Measurements from ENCODE around the gene RALA.
A peak's percentile ranks its signal among the peaks of the same experiment; 100 is the strongest.

The RALA gene, protein sequence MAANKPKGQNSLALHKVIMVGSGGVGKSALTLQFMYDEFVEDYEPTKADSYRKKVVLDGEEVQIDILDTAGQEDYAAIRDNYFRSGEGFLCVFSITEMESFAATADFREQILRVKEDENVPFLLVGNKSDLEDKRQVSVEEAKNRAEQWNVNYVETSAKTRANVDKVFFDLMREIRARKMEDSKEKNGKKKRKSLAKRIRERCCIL

DNA sequence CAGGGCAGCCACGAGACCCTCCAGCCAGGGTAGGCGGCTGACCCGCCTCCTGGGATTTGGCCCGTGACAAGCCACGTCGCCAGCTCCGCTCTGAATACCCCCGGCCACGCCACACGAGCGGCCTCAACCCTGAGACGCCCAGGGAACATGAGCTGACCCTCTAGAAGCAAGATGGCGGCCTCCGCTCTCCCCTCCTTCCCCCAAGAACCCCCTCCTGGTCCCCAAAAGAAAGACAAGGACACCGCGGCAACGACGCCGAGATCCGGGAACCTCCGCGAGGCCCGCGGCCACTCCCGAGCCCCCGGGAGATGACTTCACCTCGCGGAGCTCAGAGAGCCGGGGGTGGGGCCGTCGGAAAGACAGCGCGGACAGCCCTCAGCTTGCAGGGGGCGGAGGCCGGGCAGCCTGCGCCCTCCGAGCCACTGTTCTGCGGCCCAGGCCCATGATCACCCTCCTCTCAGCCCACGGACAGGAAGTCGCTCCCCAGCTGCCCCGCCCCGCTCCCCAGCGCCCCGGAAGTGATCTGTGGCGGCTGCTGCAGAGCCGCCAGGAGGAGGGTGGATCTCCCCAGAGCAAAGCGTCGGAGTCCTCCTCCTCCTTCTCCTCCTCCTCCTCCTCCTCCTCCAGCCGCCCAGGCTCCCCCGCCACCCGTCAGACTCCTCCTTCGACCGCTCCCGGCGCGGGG lies at the start of gene RALA:
RALA (plus strand) TSS at position 526 of the 685 bp plus-strand sequence. CDS start 63,096 bp downstream, outside the sequence.
- DNase-seq: peak; percentile 96

DNA sequence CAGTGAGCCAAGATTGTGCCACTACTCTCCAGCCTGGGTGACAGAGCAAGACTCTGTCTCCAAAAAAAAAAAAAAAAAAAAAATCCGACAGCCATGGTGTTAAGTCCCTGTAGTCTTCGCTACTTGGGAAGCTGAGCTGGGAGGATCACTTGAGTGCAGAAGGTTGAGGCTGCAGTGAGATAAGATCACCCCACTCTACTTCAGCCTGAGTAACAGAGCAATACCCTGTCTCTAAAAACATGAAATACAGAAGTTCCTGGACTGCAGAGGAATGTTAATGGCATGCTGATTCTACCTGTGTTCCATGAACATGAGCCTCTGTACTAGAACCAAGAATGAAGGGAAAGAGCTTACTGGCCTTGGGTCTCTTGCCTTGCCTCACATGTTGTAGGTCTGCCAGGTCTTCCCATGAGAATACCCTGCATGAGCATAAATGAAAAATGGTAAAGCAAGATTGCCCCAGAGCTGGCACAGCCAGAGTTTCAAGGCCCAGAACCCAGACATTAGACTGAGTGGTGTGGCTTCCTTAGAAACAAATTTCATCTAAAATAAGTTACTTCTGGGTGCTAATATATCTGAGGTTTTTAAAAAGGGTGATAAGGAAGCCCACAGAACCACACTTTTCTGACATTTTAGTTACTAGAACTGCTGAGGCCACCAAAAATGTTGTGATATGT lies 48.6 kb upstream of the RALA start:
- DNase-seq: no peak

DNA sequence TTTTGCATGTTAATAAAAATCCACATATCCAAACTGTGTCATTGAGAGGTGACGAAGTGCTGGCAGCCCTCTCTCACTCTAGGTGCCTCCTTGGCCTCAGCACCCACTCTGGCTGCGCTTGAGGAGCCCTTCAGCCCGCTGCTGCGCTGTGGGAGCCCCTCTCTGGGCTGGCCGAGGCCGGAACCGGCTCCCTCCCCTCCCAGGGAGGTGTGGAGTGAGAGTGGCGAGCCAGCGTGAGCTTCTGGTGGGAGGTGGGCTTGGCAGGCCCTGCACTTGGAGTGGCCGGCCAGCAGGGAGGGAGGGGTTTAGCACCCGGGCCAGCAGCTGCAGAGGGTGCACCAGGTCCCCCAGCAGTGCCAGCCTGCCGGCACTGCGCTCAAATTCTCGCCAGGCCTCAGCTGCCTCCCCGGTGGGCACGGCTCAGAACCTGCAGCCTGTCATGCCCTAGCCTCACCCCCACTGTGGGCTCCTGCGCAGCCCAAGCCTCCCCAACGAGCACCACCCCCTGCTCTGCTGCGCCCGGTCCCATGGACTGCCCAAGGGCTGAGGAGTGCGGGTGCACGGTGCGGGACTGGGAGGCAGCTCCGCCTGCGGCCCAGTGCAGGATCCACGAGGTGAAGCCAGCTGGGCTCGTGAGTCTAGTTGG lies 46.0 kb upstream of the RALA start:
- DNase-seq: no peak

DNA sequence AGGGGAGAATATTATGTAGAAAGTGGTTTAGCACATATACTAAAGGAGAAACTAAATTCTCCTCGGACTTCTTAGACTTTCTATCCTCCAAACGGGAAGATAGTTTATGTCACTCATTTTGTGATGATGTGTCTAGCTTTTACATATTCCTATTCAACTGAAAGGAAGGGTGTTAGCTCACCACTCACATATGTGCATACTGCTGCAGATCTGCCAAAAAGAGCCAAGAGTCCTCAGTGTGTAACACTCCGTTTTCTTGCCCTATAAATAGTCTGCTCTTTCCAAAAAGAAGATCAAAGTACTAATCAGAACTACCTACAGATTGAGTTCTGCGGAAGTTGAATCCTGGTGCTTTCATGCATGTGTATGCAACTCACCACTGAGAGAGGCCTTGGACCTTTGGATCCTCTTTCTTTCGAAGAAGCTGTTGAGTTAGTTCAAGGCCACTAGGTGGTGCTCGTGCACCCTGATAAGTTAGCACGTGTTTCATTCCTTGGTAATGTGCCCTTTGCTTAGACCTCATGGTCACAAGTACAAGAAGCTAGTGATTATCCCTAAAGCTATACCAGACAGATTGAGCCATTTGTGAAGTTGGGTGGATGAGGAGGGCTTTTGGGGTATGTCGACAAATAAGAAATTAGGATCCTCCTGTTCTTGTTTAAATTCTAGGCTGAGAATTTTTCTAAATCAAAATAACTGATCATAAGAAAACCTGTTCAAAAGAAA lies 43.1 kb upstream of the RALA start:
- peak; percentile 71 for DNase-seq

DNA sequence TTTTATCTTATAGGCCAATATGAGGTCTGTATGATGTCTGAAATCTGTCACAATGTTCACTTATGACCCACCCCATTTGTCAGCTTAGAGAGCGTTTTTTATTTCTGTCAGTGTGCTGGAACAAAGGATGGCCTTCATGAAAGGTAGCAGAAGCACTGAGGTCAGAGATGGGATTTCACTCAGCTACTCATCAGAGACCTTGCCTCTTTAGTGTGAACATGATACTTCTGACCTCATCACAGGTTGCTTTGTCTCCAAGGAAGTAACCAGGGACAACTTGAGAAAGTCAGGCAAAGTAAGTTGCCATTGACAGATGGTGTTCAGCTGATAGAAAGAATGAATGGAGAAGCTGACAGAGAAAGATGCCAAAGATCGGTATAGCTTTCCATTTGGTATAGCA lies 40.8 kb upstream of the RALA start:
- no peak for DNase-seq

DNA sequence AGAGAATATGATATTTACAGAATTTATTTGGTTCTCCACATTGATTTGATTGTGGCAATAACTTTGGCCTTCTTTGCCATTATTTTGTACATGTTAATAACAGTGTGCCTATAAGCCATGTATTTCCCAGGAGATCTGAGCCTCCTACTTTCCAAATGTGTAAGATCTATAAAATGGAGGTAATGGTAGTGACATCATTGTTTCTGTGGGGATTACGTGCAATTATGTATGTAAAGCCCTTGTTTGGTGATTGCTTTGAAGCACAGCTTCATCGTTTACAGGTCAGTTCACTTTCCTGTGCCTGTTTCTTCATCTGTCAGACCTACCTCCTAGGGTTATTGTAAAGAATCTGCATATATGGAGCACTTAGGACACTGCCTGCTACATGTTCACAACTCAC lies 39.8 kb upstream of the RALA start:
- no peak for DNase-seq

DNA sequence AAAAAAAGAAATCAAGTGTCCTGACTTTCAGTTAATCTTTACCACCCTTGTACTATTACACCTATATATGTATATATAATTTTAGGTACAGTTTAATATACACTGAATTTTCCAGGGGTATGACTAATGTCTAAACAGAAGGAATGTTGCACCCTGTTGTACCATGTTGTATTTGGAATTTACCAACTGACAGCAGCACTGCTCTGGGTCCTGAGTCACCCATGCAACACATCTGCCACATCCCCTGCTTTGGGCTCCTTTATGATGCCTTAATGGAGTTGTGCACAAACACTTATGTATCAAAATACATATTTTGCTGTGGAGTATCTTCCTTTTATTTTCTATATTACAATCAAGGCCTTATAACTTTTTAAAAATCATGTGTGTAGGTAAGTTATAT lies 36.0 kb upstream of the RALA start:
- DNase-seq: no peak

DNA sequence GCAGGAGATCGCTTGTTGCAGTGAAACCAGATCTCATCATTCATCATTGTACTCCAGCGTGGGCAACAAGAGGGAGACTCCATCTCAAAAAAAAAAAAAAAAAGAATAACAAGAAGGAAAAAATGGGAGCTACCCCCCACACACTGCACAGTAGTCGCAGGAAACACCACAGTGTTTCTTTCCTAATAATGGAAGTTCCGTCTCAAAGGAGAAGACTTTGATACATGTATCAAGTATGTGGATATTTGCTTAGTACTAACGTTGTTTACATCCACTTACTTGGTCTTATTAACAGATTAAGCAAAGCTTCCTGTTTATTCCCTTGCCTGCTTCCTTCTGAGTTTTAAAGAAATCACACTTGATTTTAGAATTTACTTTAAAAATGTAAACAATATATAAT lies 35.0 kb upstream of the RALA start:
- DNase-seq: no peak

DNA sequence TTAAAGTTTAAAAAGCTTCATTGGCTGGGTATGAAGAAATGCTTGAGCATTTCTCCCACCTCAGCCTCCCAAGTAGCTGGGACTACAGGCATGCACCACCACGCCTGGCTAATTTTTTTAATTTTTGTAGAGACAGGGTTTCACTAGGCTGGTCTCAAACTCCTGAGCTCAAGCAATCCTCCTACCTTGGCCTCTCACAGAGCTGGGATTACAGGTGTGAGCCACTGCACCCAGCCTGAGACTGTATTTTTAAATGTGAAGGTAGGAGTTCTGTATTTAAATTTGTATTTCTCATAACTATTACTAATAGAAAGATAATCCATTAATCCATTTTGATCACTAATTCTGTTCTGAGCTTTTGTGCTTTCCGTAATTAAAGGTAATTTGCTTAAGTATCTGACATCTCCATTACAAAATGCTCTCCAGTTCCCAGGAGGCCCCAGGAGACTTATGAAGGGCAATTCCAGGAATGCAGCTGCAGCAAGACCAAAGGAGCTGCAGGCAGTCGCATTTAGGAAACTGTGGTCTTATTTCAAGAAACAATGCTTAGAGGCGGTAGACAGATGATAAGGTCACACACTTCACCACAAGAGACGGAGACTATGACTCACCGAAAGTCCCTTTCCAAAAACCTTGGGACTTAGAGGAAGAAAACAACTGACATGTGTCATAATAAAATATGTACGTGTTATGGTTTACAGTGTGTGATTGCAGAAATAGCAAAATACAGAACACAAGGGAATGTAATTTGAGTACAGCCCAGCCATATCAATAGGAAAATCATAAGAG lies 33.9 kb upstream of the RALA start:
- DNase-seq: no peak

DNA sequence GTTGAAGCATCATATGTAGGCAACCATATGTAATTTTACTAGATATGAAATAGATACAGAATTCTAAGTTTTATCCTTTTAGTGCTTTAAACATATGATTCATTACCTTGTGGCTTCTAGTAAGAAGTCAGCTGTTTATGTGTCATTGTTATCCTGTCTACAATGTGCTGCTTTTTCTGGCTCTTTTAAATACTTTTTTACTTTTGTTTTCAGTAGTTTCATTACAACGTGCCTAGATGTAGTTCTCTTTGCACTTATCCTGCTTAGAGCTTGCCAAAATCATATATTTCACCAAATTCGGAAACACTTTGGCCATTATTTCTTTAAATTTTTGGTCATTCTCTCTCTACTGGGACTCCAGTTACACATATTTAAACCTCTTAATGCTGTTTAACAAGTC lies 30.8 kb upstream of the RALA start:
- DNase-seq: no peak

DNA sequence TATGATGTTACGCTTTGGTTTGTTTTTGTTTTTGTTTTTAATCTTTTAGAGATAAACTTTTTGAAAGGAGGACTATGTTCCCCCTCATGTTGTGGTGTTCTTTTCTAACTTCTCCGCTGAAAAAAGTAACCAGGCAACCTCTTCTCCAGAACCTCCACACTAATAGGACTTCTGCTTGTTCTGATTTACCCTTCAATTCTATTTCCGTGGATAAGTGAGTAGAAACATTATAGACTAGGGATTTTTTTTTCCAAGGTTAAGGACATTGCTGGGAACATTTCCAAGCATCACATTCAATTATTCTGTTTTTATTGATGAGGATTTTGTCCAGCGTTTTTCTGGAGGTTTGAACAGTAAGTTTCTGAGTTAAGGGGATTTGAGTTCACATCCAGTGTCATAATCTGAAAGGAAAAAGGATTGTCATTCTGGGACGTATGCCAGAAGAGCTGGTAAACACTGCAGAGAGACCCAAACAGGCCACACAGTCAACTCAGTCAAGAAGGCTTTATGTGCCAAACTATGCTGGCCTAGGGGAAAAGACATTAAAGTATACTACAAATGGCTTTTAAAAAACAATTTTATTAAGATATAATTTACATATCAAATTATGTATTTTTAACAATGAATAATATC lies 28.3 kb upstream of the RALA start:
- DNase-seq: no peak

DNA sequence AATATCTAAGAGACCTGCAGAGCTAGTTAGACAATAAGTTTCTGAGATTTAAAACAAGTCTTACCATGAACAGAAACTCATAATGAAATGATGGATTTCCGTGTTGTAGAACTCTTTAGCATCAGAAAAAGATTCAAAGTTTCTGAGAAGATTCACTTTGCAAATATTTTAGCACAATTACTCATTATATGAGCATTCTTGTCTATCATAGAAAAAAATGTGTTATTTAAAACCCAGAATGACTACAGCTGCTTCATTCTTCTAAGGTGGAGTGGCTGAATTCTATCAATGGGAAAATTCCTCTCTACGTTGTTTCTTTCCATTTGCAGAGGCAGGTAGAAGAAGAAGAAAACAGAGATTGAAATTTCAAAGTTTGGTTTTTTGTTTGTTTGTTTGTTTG lies 21.0 kb upstream of the RALA start:
- no peak for DNase-seq

DNA sequence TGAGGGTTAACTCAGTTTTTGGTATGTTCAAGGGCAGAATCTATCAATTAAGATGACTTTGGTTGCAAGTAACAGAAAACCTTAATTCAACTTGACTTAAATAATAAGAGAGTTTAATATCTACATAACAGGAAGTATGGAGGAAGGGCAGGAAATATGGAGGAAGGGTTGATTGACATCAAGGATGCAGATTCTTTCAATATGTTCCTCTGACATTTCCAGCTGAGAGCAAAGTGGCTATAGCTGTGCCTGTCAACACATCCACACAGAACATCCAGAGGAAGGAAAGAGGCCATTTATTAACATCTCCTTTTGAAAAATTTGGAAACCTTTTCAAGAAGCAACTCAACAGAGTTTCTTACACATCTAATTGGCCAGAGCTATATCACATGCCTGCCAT lies 19.4 kb upstream of the RALA start:
- DNase-seq: no peak

DNA sequence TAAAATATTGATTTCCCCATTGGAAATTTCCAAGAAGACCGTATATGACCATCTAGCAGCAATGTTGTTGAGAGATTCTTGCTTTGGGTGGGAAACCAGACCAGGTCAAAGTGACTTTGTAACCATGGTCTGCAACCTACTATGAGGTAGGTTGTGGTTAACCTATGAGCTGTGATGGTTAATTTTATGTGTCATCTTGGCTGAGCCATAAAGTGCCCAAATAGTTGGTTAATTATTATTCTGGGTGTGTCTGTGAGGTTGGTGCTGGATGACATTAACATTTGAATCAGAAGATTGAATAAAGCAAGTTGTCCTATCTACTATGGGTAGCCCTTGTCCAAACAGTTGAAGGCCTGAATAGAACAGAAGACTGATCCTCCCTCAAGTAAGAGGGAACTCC lies 18.3 kb upstream of the RALA start:
- no peak for DNase-seq

DNA sequence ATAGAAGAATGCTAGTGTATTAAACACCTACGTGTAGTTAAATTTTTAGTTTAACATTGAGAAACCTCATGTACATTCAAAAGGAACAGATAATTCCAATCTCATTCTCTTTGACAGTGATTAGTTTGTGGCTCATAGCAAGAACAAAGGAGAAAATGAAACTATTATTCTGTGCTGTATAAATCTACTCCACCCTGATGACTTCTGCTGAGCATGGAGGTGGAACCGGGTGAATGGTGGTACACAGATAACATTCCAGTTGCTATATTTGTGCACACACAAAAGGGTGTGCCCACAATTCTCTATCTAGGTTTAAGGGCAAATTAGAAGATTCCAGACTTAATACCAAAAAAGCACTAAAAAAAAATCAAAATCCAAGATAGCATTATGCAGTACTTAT lies 17.0 kb upstream of the RALA start:
- DNase-seq: no peak

DNA sequence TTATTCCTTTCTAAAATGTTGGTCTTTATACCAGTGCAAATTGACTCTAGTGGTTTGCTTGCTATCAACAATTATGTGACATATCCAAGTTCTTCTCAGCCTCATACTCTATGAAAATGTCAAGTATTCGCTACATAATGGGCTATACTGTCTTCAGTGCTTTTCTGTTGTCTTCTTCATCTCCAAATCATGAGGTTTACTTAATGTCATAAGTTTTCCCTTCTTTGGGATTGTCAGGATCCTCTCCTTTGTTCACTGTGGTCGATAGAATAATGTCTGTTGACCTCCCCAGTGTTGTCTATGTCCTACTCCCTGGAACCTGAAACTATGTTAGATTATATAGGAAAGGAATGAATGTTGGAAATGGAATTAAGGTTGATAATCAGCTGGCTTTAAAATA lies 16.4 kb upstream of the RALA start:
- DNase-seq: no peak

DNA sequence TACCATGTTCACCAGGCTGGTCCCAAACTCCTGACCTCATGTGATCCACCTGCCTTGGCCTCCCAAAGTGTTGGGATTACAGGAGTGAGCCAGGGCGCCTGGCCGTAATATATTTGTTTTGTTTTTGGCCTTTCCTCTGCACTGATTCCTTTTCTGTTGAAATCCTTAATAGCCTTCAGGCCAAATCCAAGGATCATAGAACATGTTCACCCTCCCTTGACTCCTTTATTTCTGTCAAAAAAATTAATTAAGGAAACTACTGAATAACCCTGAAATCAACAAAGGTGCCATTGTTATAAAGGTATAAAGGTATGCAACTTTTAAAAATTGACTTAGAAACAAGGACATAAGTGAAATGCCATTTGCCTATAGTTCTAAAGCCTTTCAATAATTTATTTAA lies 15.5 kb upstream of the RALA start:
- DNase-seq: no peak

DNA sequence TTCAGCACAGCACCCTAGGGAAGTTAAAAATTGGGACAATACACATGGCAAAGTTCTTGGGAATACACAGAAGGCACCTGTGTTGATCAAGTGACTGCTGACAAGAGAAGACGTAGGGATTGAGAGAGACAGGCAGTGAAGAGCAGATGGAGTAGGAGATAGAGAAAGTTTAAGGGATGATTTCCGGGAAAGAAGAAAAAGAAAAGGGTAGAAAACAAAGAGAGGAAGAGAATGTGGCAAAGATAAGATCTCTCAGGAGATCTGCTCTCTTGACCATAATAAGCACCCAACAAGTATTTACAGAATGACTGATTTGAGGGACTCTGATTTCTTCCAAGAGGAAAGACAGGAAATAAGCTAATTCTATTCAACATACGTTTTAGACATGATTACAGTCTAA lies 15.1 kb upstream of the RALA start:
- DNase-seq: no peak

DNA sequence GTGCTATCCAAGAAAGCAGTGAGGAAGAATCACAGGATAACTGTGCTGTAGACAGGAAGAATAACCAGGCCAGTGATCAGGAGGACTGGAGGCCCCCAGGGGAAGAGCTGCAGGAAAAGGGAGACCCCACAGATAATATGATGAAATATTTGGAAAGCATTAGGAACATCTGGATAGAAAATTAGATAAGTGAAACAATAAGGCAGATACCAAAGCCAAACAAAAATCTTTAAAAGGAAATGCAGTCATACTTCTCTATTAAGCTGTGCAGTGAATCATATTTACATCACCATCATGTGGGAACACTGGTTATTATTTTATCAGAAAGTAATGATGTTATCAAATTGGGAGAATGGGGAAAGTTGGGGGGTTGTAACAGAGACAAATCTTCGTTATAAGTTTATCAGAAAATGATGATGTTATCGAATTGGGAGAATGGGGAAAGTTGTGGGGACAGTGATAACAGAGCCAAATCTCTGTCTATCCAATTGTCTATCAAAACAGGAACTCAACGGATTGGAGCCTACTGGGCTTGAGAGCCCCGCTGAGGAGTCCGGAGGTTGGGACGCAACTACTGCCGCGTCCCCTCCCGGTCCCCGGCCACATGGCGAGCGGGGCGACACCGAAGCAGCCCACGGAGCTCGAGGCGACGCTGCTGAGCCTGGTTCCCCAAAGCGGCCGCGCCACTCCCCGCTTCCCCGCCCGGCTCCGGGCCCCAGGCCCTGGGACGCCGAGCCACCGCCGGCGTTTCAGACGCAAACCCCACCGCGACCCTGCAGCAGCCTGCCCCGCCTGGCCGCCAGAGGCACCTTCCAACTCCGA lies 14.0 kb upstream of the RALA start:
- peak; percentile 79 for DNase-seq

DNA sequence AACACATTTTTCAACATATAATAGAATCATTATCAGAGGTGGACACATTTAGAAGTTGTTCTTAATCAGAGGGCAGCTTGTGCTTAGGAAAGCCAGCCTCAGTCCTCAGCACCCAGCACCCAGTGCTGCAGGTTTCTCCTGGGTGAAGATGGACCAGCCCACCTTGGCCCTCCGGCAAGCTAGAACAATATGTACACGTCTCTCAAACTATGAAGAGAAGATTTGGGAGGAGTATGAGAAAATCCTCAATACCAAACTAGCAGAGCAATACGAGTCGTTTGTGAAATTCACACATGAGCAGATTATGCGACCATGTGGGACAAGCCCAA lies 13.5 kb upstream of the RALA start:
- DNase-seq: no peak

DNA sequence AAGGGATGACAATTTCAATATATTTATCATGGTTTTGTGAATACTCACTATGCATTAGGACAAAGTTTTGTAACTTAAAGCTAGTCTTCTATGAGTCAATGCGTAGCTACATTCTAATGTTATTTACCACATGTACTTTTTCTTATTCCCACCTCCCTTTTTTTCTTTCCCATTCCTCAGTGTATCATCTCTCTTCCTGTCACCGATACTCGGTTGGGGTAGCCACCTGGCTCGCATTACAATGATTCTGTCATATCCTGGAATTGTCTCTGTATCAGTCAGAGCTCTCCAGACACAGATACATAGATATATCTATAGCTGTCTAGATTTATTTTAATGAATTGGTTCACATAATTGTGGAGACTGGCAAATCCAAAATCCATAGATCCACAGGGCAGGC lies 9.8 kb upstream of the RALA start:
- DNase-seq: no peak

Measured in retina (tissue), 1 donor.